ENCODE data around the gene TCF12. TPM values are rescaled to one million over a fixed set of nuclear protein-coding genes. Genes with fewer than 3 reads are reported as not detected.

TCF12 gene
- total RNA-seq, 1 donor from 2014 or later: 123 TPM

- H3K4me1 Mint-ChIP-seq (ENCODE audit: unreplicated experiment): peaks cover 12% of the 10 kb centered on the region
- H3K27ac Mint-ChIP-seq (ENCODE audit: unreplicated experiment): no peak overlapping the region
- no peaks in the 10 kb centered on the region for H3K27me3 Mint-ChIP-seq (ENCODE audit: unreplicated experiment)
These were observed 225.2 kb downstream of the TCF12 start for GRCh38 chr15:57143511-57144078.

GRCh38 chr15:57144448-57144847, 226.0 kb downstream of the TCF12 start:
- Mint-ChIP-seq H3K4me3 (ENCODE audit: unreplicated experiment) (no peak overlapping the region), H3K27me3 (ENCODE audit: unreplicated experiment) (no peaks in the 10 kb centered on the region), H3K36me3 (ENCODE audit: low read depth, unreplicated experiment) (peaks cover 4% of the 10 kb centered on the region), H3K4me1 (ENCODE audit: unreplicated experiment) (peaks cover 9% of the 10 kb centered on the region), H3K9me3 (ENCODE audit: unreplicated experiment) (no peaks in the 10 kb centered on the region), H3K27ac (ENCODE audit: unreplicated experiment) (no peak overlapping the region)
- no peak for TF ChIP-seq CTCF (IDR thresholded peaks at IDR 0.05; ENCODE audit: unreplicated experiment)
- no peak for DNase-seq (ENCODE audit: low spot score)

More at GRCh38 chr15:57143511-57144078, 225.2 kb downstream of the TCF12 start:
- Mint-ChIP-seq H3K9me3 (ENCODE audit: unreplicated experiment) (no peaks in the 10 kb centered on the region), H3K4me3 (ENCODE audit: unreplicated experiment) (no peak overlapping the region), H3K36me3 (ENCODE audit: low read depth, unreplicated experiment) (no peaks in the 10 kb centered on the region)
- no peak for TF ChIP-seq CTCF (IDR thresholded peaks at IDR 0.05; ENCODE audit: unreplicated experiment)
- DNase-seq (ENCODE audit: low spot score): no peak

- Mint-ChIP-seq H3K9me3 (ENCODE audit: unreplicated experiment) (no peaks in the 10 kb centered on the region), H3K27ac (ENCODE audit: unreplicated experiment) (peak overlapping the region; percentile 80), H3K36me3 (ENCODE audit: low read depth, unreplicated experiment) (peaks cover 13% of the 10 kb centered on the region), H3K4me1 (ENCODE audit: unreplicated experiment) (peaks cover 7% of the 10 kb centered on the region), H3K4me3 (ENCODE audit: unreplicated experiment) (no peak overlapping the region), H3K27me3 (ENCODE audit: unreplicated experiment) (no peaks in the 10 kb centered on the region)
- DNase-seq (ENCODE audit: low spot score): no peak
- TF ChIP-seq CTCF (IDR thresholded peaks at IDR 0.05; ENCODE audit: unreplicated experiment): peak; percentile 68
These were observed 228.2 kb downstream of the TCF12 start for GRCh38 chr15:57146506-57147201.

GRCh38 chr15:57147621-57148020, 229.2 kb downstream of the TCF12 start:
- DNase-seq (ENCODE audit: low spot score): no peak
- Mint-ChIP-seq H3K4me1 (ENCODE audit: unreplicated experiment) (peaks cover 4% of the 10 kb centered on the region), H3K36me3 (ENCODE audit: low read depth, unreplicated experiment) (peaks cover 20% of the 10 kb centered on the region), H3K27ac (ENCODE audit: unreplicated experiment) (no peak overlapping the region), H3K4me3 (ENCODE audit: unreplicated experiment) (no peak overlapping the region), H3K27me3 (ENCODE audit: unreplicated experiment) (no peaks in the 10 kb centered on the region), H3K9me3 (ENCODE audit: unreplicated experiment) (no peaks in the 10 kb centered on the region)
- no peak for TF ChIP-seq CTCF (IDR thresholded peaks at IDR 0.05; ENCODE audit: unreplicated experiment)

- H3K4me1 Mint-ChIP-seq (ENCODE audit: unreplicated experiment): peaks cover 6% of the 10 kb centered on the region
- no peaks in the 10 kb centered on the region for H3K27me3 Mint-ChIP-seq (ENCODE audit: unreplicated experiment)
- H3K4me3 Mint-ChIP-seq (ENCODE audit: unreplicated experiment): no peak overlapping the region
- DNase-seq (ENCODE audit: low spot score): no peak
- no peak overlapping the region for H3K27ac Mint-ChIP-seq (ENCODE audit: unreplicated experiment)
- H3K36me3 Mint-ChIP-seq (ENCODE audit: low read depth, unreplicated experiment): peaks cover 24% of the 10 kb centered on the region
- no peaks in the 10 kb centered on the region for H3K9me3 Mint-ChIP-seq (ENCODE audit: unreplicated experiment)
- TF ChIP-seq CTCF (IDR thresholded peaks at IDR 0.05; ENCODE audit: unreplicated experiment): no peak
These were observed 229.8 kb downstream of the TCF12 start for GRCh38 chr15:57148262-57148661.
